K562 (cell line): ENCODE data around the gene KRTAP10-8. TPM values are rescaled to one million over a fixed set of nuclear protein-coding genes. Genes with fewer than 3 reads are reported as not detected.
A peak's percentile ranks its signal among the peaks of the same experiment; 100 is the strongest.

Source experiments
- BRD9 ChIP-seq: fragments of 450-650 bp; IDR thresholded peaks from 2 replicates; pipeline ENCODE4 v1.6.1; 2018; ENCODE audit warnings: low read depth; ENCODE audit not compliant: partially characterized antibody
- CBFA2T2 ChIP-seq: fragments of 450-650 bp; conservative IDR thresholded peaks from 2 replicates; pipeline ENCODE4 v1.6.1; 2017; ENCODE audit warnings: mild to moderate bottlenecking
- CBX3 ChIP-seq, 2 experiments: IDR thresholded peaks; 1 replicate in 1 of 2; 2 replicates in 1 of 2; pipeline ENCODE4 v1.6.1; 2012; ENCODE audit warnings: inconsistent platforms in 2 of 2, low read length in 2 of 2, borderline replicate concordance in 1 of 2, control low read depth in 1 of 2
- CBX5 ChIP-seq: IDR thresholded peaks from 2 replicates; pipeline ENCODE4 v1.6.1; 2014; ENCODE audit warnings: low read depth, borderline replicate concordance
- CBX8 ChIP-seq: fragments of 200-600 bp; sonication (generic); IDR thresholded peaks from 2 replicates; pipeline ENCODE4 v1.6.1; 2012; ENCODE audit warnings: borderline replicate concordance, mixed run types, low read depth, mild to moderate bottlenecking, moderate library complexity, mixed read lengths, low read length, control low read depth, inconsistent platforms; ENCODE audit not compliant: poor library complexity, severe bottlenecking; ENCODE audit errors: extremely low read depth
- CEBPB ChIP-seq: fragments of 450-650 bp; IDR thresholded peaks from 2 replicates; pipeline ENCODE4 v1.6.1; 2016; ENCODE audit warnings: missing genetic modification characterization, missing compliant biosample characterization
- EHMT2 ChIP-seq: fragments of 450-650 bp; IDR thresholded peaks from 2 replicates; pipeline ENCODE4 v1.6.1; 2018; ENCODE audit warnings: antibody characterized with exemption
- HDAC2 ChIP-seq: fragments of 450-650 bp; IDR thresholded peaks from 2 replicates; pipeline ENCODE4 v1.6.1; 2016; ENCODE audit warnings: mild to moderate bottlenecking
- ILK ChIP-seq: fragments of 450-650 bp; IDR thresholded peaks from 2 replicates; pipeline ENCODE4 v1.6.1; 2016; ENCODE audit warnings: missing genetic modification characterization, low read depth, mild to moderate bottlenecking, missing compliant biosample characterization, moderate library complexity, borderline replicate concordance
- KLF10 ChIP-seq: fragments of 250-450 bp; sonication (Bioruptor Pico); IDR thresholded peaks from 2 replicates; pipeline ENCODE4 v1.6.1; 2021; ENCODE audit warnings: matching md5 sums
- NCOA1 ChIP-seq: fragments of 450-650 bp; IDR thresholded peaks from 2 replicates; pipeline ENCODE4 v1.6.1; 2016; ENCODE audit warnings: low read depth
- NR2C1 ChIP-seq, 2 experiments: fragments of 450-650 bp; IDR thresholded peaks; 2 replicates each; pipeline ENCODE4 v1.6.1; 2017; ENCODE audit warnings: mild to moderate bottlenecking in 2 of 2, antibody characterized with exemption in 1 of 2, inconsistent platforms in 1 of 2, missing compliant biosample characterization in 1 of 2, missing genetic modification characterization in 1 of 2
- NR2C2 ChIP-seq, 2 experiments: fragments of 200-800 bp in 1 of 2; sonication (Bioruptor generic) in 1 of 2; sonication (generic) in 1 of 2; formaldehyde crosslinking in 1 of 2; IDR thresholded peaks; 2 replicates each; pipeline versions ENCODE4 v1.6.1 to v1.8.0; 2016 to 2022; ENCODE audit warnings: mild to moderate bottlenecking in 1 of 2, missing compliant biosample characterization in 1 of 2, missing genetic modification characterization in 1 of 2, missing genetic modification reagents in 1 of 2
- RBFOX2 ChIP-seq: fragments of 200-400 bp; formaldehyde crosslinking; IDR thresholded peaks from 2 replicates; pipeline ENCODE4 v1.6.1; 2017; ENCODE audit warnings: low read depth, mild to moderate bottlenecking, low read length, moderate library complexity
- SNRNP70 ChIP-seq: fragments of 200-400 bp; formaldehyde crosslinking; optimal IDR thresholded peaks from 2 replicates; pipeline ENCODE3; 2017; ENCODE audit warnings: low read depth, low read length
- SP1 ChIP-seq: sonication (generic); formaldehyde crosslinking; IDR thresholded peaks from 2 replicates; pipeline ENCODE4 v1.8.1; 2022; ENCODE audit warnings: mild to moderate bottlenecking, missing genetic modification reagents
- SPI1 ChIP-seq: IDR thresholded peaks from 2 replicates; pipeline ENCODE4 v1.6.1; 2011; ENCODE audit warnings: low read depth, low read length, control low read depth, borderline replicate concordance
- TGIF2 ChIP-seq: sonication (generic); formaldehyde crosslinking; IDR thresholded peaks from 2 replicates; pipeline ENCODE4 v1.8.1; 2022; ENCODE audit warnings: mild to moderate bottlenecking, missing genetic modification reagents, moderate library complexity
- THRAP3 ChIP-seq: fragments of 450-650 bp; IDR thresholded peaks from 2 replicates; pipeline ENCODE4 v1.6.1; 2016; ENCODE audit warnings: mild to moderate bottlenecking, inconsistent platforms, borderline replicate concordance
- ZBTB1 ChIP-seq: sonication (generic); formaldehyde crosslinking; IDR thresholded peaks from 2 replicates; pipeline ENCODE4 v1.8.1; 2023; ENCODE audit warnings: missing genetic modification reagents, low read depth, mild to moderate bottlenecking, borderline replicate concordance
- ZC3H8 ChIP-seq: fragments of 450-650 bp; IDR thresholded peaks from 2 replicates; pipeline ENCODE4 v1.6.1; 2017
- ZFPM2 ChIP-seq: fragments of 250-450 bp; sonication (Bioruptor Pico); IDR thresholded peaks from 2 replicates; pipeline ENCODE4 v1.5.1; 2022; ENCODE audit warnings: mild to moderate bottlenecking
- ZNF12 ChIP-seq: sonication (generic); formaldehyde crosslinking; IDR thresholded peaks from 2 replicates; pipeline ENCODE4 v1.4.0; 2020; ENCODE audit warnings: mild to moderate bottlenecking, missing genetic modification reagents
- ZNF696 ChIP-seq: fragments of 250-450 bp; sonication (Bioruptor Pico); conservative IDR thresholded peaks from 2 replicates; pipeline ENCODE4 v1.4.0; 2020; ENCODE audit warnings: mild to moderate bottlenecking, moderate library complexity
- ZNF830 ChIP-seq: fragments of 250-450 bp; sonication (Bioruptor Pico); IDR thresholded peaks from 2 replicates; pipeline ENCODE4 v1.5.0; 2021; ENCODE audit warnings: mild to moderate bottlenecking
- polyA plus RNA-seq, 8 experiments: library from polyadenylated mRNA; depleted of rRNA in 4 of 8; stranded (reverse) in 5 of 8; unstranded in 3 of 8; fragments of >200 nt; fragmentation: Nextera tagmentation in 2 of 8; fragmentation: Illumina TruSeq in 1 of 8; extraction: Ambion mirVana in 2 of 8; extraction: Trizol in 1 of 8; gene quantifications; 2 replicates each; pipeline versions ENCODE4 v1.2.1 to v1.2.3, GENCODE V29; 2011 to 2014; ENCODE audit warnings: inconsistent platforms in 1 of 8, missing spikeins in 1 of 8
- total RNA-seq, 7 experiments: library from RNA; depleted of rRNA in 6 of 7; stranded (reverse); fragments of >200 nt in 6 of 7; fragmentation: Illumina TruSeq in 2 of 7; extraction: Trizol in 2 of 7; gene quantifications; 2 replicates each; pipeline versions ENCODE4 v1.2.1 to v1.2.3, GENCODE V29; 2011 to 2021; ENCODE audit warnings: low replicate concordance in 1 of 7
- TF ChIP-seq, protein P1 (sequence below): fragments of 450-650 bp; IDR thresholded peaks from 2 replicates; pipeline ENCODE4 v1.6.1; 2016; ENCODE audit warnings: borderline replicate concordance
- TF ChIP-seq, protein P2 (sequence below): sonication (generic); IDR thresholded peaks from 2 replicates; pipeline ENCODE4 v1.6.1; 2016

The KRTAP10-8 gene
- total and polyA plus RNA-seq, 9 of the 15 experiments (the other 6 are each of a cell fraction or from before 2014, with no cell fraction given): not detected

DNA sequence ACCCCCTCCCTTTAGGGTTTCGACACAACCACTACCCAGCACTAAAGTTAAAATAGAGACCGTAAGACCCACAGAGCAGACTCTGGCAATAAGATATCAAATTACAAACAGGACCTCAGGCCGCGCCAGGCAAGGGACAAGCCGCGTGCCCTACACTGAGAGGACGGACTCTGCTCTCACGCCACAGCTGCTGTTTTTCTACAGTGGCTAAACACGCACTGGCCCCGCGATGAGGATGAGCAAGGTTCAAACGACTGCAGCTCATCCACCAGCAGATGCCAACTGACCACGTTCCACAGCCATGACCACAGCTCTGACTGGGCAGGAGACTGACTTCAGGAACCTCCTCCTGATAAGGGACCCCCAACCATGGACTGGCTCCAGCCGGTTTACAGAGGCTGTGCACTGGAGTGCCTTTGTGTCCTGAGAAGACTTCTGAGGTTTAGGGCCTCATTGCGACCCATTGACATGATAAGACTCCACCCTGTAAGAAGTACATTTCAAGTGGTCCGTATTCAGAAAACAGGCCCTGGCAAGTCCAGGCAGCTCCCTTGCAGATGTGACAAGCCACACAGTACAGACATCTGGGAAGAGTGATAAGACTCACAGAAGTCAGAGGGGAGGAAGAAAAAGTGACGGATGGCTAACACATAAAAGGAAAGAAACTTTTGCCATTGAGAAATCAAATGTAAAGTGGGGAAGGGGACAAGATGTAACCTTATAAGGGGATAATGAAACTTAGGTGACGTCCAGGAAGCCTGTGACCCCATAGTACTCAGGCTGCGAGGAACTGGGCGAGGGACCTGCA lies 18.1 kb upstream of the KRTAP10-8 start (continued):
- TF ChIP-seq THRAP3: no peak
- TF ChIP-seq CEBPB (tag): peak; percentile 83
- no peak for TF ChIP-seq CBX8
- TF ChIP-seq ZC3H8: no peak
- no peak for TF ChIP-seq TGIF2 (CRISPR knock-in tag)
- TF ChIP-seq, protein P1, sequence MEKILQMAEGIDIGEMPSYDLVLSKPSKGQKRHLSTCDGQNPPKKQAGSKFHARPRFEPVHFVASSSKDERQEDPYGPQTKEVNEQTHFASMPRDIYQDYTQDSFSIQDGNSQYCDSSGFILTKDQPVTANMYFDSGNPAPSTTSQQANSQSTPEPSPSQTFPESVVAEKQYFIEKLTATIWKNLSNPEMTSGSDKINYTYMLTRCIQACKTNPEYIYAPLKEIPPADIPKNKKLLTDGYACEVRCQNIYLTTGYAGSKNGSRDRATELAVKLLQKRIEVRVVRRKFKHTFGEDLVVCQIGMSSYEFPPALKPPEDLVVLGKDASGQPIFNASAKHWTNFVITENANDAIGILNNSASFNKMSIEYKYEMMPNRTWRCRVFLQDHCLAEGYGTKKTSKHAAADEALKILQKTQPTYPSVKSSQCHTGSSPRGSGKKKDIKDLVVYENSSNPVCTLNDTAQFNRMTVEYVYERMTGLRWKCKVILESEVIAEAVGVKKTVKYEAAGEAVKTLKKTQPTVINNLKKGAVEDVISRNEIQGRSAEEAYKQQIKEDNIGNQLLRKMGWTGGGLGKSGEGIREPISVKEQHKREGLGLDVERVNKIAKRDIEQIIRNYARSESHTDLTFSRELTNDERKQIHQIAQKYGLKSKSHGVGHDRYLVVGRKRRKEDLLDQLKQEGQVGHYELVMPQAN: no peak; the same call in 1 of the 2 replicates
- peak; percentile 31; the same call in 1 of the 2 replicates for TF ChIP-seq CBX5
- TF ChIP-seq, protein P2, sequence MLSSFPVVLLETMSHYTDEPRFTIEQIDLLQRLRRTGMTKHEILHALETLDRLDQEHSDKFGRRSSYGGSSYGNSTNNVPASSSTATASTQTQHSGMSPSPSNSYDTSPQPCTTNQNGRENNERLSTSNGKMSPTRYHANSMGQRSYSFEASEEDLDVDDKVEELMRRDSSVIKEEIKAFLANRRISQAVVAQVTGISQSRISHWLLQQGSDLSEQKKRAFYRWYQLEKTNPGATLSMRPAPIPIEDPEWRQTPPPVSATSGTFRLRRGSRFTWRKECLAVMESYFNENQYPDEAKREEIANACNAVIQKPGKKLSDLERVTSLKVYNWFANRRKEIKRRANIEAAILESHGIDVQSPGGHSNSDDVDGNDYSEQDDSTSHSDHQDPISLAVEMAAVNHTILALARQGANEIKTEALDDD: no peak
- peak; percentile 43; the same call in 1 of the 2 replicates for TF ChIP-seq ZFPM2 (CRISPR knock-in tag)
- TF ChIP-seq SPI1: no peak
- TF ChIP-seq BRD9: no peak
- no peak for TF ChIP-seq ZBTB1 (CRISPR knock-in tag)
- no peak for TF ChIP-seq SP1 (CRISPR knock-in tag)
- TF ChIP-seq ZNF696 (CRISPR knock-in tag): no peak
- no peak for TF ChIP-seq KLF10 (CRISPR knock-in tag)
- no peak for TF ChIP-seq RBFOX2
- TF ChIP-seq SNRNP70: no peak
- 0 out of 3 replicates have a peak, but pooled peaks of 1 of the 2 experiments have one; percentile 41 for TF ChIP-seq CBX3 (IDR thresholded peaks at IDR 0.05; ENCODE audit: borderline replicate concordance in 1 of 2, low read length in 2 of 2)
- TF ChIP-seq ZNF830 (CRISPR knock-in tag): no peak
- peak; percentile 75 for TF ChIP-seq HDAC2
- TF ChIP-seq CBFA2T2: peak; percentile 94
- 0 out of 2 replicates have a peak, but pooled peaks have one; percentile 38 for TF ChIP-seq ZNF12
- TF ChIP-seq EHMT2: peak; percentile 83
- peak; percentile 2; the same call in 1 of the 2 replicates for TF ChIP-seq ILK (tag)
- no peak for TF ChIP-seq NR2C1 (IDR thresholded peaks at IDR 0.05)
- TF ChIP-seq NR2C1 (tag; IDR thresholded peaks at IDR 0.05): peak; percentile 74
- no peak for TF ChIP-seq NR2C2 (CRISPR knock-in tag; IDR thresholded peaks at IDR 0.05)
- peak; percentile 81 for TF ChIP-seq NR2C2 (tag; IDR thresholded peaks at IDR 0.05)
- peak; percentile 91 for TF ChIP-seq NCOA1
